Cardiac septum (tissue), 1 donor: Measurements from ENCODE around the gene TMC1. TPM values are rescaled to one million over a fixed set of nuclear protein-coding genes. Genes with fewer than 3 reads are reported as not detected.

Source experiments
- DNase-seq: peaks from one replicate; pipeline ENCODE4 v3.0.0-alpha.2; 2020; ENCODE audit warnings: low spot score
- intact Hi-C: fragments of 100-400 bp; cut with DNase I; formaldehyde crosslinking; loops from one replicate; pipeline ENCODE4 v1.14.0; 2022
- total RNA-seq: library from RNA; stranded (reverse); fragmentation: NEBNext Ultra II Directional; extraction: Animal tissue kit (Norgen Biotek cat#: 25700); gene quantifications from one replicate; pipeline ENCODE4 v1.2.1, GENCODE V29; 2021
- donor health status: DM: no; HTN: no; CAD: no.

The TMC1 gene
- total RNA-seq, 1 donor from 2014 or later = 0.27 TPM

GRCh38 chr9:72704688-72705375, 183.4 kb downstream of the TMC1 start:
- intact Hi-C loops = no loop called here
- no peak for DNase-seq

- DNase-seq = no peak
- intact Hi-C loops = no loop called here
Observed at GRCh38 chr9:72718503-72718902, 197.1 kb downstream of the TMC1 start.

GRCh38 chr9:72721067-72721466, 199.7 kb downstream of the TMC1 start:
- intact Hi-C loops = no loop called here
- no peak for DNase-seq

- intact Hi-C loops = no loop called here
- DNase-seq = no peak
Observed at GRCh38 chr9:72726947-72727346, 205.5 kb downstream of the TMC1 start.

- DNase-seq = no peak
- intact Hi-C loops = no loop called here
Observed at GRCh38 chr9:72728031-72728770, 206.8 kb downstream of the TMC1 start.

DNA sequence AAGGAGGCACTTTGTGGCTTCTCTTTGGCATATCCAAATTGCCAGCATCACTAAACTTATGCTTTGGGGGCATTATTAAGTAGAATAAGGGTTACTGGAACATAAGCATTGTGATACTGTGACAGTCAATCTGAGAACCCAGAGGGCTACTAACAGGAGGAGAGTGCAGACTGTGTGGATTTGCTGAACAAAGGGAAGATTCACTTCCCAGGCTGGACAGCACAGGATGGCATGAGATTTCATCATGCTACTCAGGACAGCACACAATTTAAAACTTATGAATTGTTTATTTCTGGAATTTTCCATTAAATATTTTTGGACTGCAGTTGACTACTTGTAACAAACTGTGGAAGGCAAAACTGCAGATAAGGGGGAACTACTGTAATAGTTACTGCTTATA, 212.5 kb downstream of the TMC1 start:
- DNase-seq = no peak
- intact Hi-C loops = no loop called here

DNA sequence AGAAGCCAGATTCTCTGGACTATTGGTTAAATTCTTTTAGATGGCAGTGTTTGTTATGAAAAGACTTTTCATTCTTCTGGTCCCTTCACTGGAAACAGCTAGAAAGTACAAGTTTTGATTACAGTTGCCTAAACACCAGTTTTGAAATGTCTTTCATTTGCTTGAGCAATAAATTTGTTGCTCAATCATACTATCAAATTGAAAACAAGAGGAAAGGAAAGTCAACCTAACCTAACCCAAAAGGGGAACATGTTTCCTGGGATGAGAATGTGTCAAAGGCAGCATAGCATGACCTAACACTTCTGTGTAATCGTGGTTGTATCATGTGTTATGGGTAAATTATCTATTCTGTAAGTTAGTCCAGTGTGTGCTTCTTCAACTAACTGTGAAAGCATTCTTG, 213.2 kb downstream of the TMC1 start:
- intact Hi-C loops = no loop called here
- no peak for DNase-seq

DNA sequence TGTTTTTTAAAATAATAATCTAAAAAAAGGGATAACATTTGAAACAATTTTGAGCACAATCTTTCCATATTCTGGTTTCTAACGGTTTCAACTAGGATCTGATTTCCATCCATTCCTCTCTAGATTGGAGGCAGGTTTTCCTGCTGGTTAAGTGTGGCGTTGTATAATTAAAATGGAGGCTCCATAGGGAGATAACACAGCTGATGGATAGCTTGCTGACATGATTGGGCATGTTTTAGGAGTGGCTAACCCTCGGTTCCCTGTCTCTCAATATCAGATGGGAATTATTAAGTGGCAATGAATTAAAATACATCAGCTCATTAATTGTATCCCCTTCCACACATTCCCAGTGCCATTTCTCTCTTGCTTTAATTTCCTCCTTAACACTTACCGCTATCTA, 222.4 kb downstream of the TMC1 start:
- no peak for DNase-seq
- intact Hi-C loops = no loop called here

DNA sequence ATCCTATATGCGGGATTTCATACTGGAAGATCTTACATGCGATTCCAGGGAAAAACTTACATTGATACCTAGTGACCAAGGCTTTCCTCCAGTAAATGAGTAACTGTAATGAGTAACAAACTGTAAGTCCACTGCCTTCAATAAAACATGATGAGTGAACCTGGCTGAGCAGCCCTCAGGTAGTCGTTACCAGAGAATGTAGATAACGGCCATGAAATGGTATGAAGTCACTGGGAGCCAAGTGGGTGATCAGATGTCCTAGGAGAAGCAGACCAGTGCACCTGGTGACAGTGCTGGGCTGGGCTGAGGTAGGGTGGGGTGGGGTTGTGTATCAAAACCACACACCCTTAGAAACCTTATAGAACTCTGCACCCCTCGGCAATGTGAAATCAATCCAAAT, 227.9 kb downstream of the TMC1 start:
- DNase-seq = no peak
- intact Hi-C loops = no loop called here

GRCh38 chr9:72751541-72751940, 230.1 kb downstream of the TMC1 start:
- intact Hi-C loops = no loop called here
- DNase-seq = no peak

DNA sequence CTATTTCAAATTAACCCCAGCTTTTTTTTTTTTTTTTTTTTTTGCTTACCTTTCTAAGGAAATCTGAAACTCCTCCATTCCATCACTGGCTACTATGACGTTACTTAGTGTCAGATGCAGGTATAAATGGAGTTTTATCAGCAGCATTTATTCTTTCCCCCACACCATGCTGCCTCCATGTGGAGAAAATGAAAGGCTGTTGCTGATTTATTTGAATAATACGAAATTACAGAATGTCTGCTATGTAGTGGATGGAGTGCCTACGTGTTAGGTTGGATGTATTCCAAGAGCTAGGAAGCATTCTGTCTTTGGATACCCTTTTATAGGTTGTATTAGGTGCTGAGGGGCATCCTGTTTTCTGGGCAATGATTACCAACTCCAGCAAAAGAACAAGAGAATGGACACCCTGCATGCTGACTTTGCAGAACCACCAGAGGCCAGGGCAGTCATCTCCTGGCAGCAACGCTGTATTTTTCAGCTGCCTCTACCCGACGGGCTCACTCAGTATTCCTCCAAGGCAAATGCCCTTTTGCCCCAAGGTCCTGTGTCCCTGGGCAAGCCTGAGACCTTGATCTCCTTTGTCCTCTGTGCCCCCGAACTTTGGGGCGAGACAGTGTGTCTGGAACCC, 232.0 kb downstream of the TMC1 start:
- intact Hi-C loops = no loop called here
- no peak for DNase-seq

GRCh38 chr9:72755836-72756235, 234.4 kb downstream of the TMC1 start:
- intact Hi-C loops = no loop called here
- DNase-seq = no peak

- DNase-seq = no peak
- intact Hi-C loops = no loop called here
Observed at GRCh38 chr9:72758944-72759343, 237.5 kb downstream of the TMC1 start.

GRCh38 chr9:72763022-72763421, 241.6 kb downstream of the TMC1 start:
- intact Hi-C loops = no loop called here
- no peak for DNase-seq

- intact Hi-C loops = no loop called here
Observed at GRCh38 chr9:72769546-72769945, 248.1 kb downstream of the TMC1 start.

DNA sequence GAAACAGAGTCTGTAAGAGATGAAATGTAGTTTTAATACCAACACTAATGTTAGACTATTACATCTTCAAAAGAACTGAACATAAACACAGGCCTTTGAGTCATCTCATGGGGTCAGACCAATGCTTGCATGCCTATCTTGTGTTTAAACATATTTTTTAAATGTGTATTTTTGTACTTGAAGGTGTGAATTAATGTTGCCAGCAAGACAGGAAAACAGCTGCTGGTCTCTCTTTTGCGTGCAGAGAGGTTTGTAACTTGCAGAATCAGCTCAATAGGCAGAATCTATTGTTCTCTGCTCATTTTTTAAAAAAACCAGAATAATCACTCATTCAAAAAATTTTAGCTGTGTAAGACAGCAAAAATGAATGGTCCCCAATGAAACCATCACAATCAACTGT, 251.3 kb downstream of the TMC1 start:
- no peak for DNase-seq

More at GRCh38 chr9:72769546-72769945, 248.1 kb downstream of the TMC1 start:
- no peak for DNase-seq

DNA sequence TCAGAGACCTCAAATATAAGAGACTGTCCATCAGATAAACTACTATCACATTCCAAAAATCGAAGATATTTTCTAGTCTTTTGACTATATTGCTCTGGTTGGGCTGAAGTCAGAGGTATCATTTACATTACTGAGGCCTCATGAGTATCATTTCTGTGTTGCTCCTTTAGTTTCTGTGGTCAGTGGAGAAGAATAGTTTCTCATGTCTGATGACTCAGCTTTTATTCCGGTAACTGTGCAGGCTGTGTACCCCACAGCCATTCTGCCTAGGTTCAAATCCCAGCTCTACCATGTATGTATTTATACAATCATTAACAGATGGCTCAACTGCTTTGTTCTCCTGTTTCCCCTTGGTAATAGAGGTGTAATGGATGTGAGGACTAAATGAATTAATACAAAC, 252.2 kb downstream of the TMC1 start:
- intact Hi-C loops = no loop called here
- no peak for DNase-seq

More for the DNA sequence above, 251.3 kb downstream of the TMC1 start:
- intact Hi-C loops = no loop called here

- DNase-seq = no peak
- intact Hi-C loops = no loop called here
Observed at GRCh38 chr9:72775570-72775969, 254.2 kb downstream of the TMC1 start.

DNA sequence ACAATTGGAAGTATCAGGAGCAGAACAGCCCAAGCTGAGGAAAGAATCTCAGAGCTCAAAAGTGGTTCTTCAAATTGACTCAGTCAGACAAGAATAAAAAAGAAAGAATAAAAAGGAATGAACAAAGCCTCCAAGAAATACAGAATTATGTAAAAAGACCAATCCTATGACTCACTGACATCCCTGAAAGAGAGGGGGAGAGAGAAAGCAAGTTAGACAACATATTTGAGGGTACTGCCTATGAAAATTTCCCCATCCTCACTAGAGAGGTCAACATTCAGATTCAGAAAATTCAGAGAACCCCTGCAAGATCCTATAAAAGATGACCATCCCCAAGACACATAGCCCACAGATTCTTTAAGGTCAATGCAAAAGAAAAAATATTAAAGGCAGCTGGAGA, 258.2 kb downstream of the TMC1 start:
- intact Hi-C loops = no loop called here
- DNase-seq = no peak

- DNase-seq = no peak
- intact Hi-C loops = no loop called here
Observed at GRCh38 chr9:72786948-72787347, 265.5 kb downstream of the TMC1 start.
